Common myeloid progenitor, CD34-positive (primary cell): ENCODE measurements around the gene RGPD3.
"Not testable (repeated sequence)": the region's sequence is repeated elsewhere in the genome, so short reads cannot be mapped to it uniquely, and the experiment has no call there.

Experiments
- CTCF ChIA-PET: fragments of 350-600 bp; sonication (Branson Sonifier 250); formaldehyde crosslinking; loops from one replicate; lab custom pipeline; 2021; ENCODE audit warnings: antibody characterized with exemption; lab: Charles Lee
- POLR2A ChIA-PET: fragments of 350-600 bp; sonication (Branson Sonifier 250); formaldehyde crosslinking; loops from one replicate; lab custom pipeline; 2021; ENCODE audit warnings: antibody characterized with exemption; lab: Charles Lee
- DNase-seq, 3 donors: peaks; one replicate each; pipeline versions ENCODE4 v3.0.0 to v3.0.0-alpha.2; 2013
- H3K27ac ChIP-seq, 2 experiments: 1 replicate in 1 of 2; 2 replicates in 1 of 2; pipeline ENCODE4 v1.7.0; 2013; ENCODE audit warnings: inconsistent platforms in 2 of 2, low read length in 2 of 2, mild to moderate bottlenecking in 2 of 2, low read depth in 1 of 2, moderate library complexity in 1 of 2; ENCODE audit not compliant: severe bottlenecking in 2 of 2, insufficient read depth in 1 of 2, poor library complexity in 1 of 2
- H3K27me3 ChIP-seq, 5 experiments: replicated peaks in 2 of 5; 1 replicate in 3 of 5; 2 replicates in 2 of 5; pipeline versions ENCODE4 v1.6.1 to v1.7.0; 2013; ENCODE audit warnings: low read length in 4 of 5, mild to moderate bottlenecking in 2 of 5, moderate library complexity in 2 of 5, inconsistent platforms in 1 of 5; ENCODE audit not compliant: insufficient read depth in 5 of 5, control insufficient read depth in 4 of 5
- H3K36me3 ChIP-seq, 4 experiments: 1 replicate in 2 of 4; 2 replicates in 2 of 4; pipeline versions ENCODE4 v1.6.1 to v1.7.0; 2013; ENCODE audit warnings: low read length in 3 of 4, control low read depth in 1 of 4, mild to moderate bottlenecking in 1 of 4; ENCODE audit not compliant: control insufficient read depth in 4 of 4, insufficient read depth in 4 of 4
- H3K4me1 ChIP-seq, 4 experiments: 1 replicate in 3 of 4; 2 replicates in 1 of 4; pipeline versions ENCODE4 v1.6.1 to v1.7.1; 2013; ENCODE audit warnings: low read length in 3 of 4, mild to moderate bottlenecking in 3 of 4, control low read depth in 1 of 4, inconsistent platforms in 1 of 4, moderate library complexity in 1 of 4; ENCODE audit not compliant: control insufficient read depth in 4 of 4, insufficient read depth in 4 of 4; ENCODE audit errors: control extremely low read depth in 1 of 4
- H3K4me3 ChIP-seq, 7 experiments: 1 replicate in 4 of 7; 2 replicates in 3 of 7; pipeline versions ENCODE4 v1.5.1 to v1.7.0; 2013; ENCODE audit warnings: mild to moderate bottlenecking in 7 of 7, low read length in 6 of 7, moderate library complexity in 6 of 7, inconsistent platforms in 2 of 7, low read depth in 2 of 7, control low read depth in 1 of 7; ENCODE audit not compliant: insufficient read depth in 4 of 7, control insufficient read depth in 1 of 7; ENCODE audit errors: extremely low read depth in 1 of 7
- H3K9me3 ChIP-seq, 5 experiments: 1 replicate in 4 of 5; 2 replicates in 1 of 5; pipeline versions ENCODE4 v1.6.1 to v1.7.1; 2013; ENCODE audit warnings: low read length in 4 of 5, mild to moderate bottlenecking in 2 of 5, inconsistent platforms in 1 of 5, low read depth in 1 of 5, moderate library complexity in 1 of 5; ENCODE audit not compliant: control insufficient read depth in 4 of 5, insufficient read depth in 2 of 5; ENCODE audit errors: control extremely low read depth in 1 of 5
- WGBS: methylation state at CpG from one replicate; pipeline ENCODE4 v1.1.5; 2013; ENCODE audit not compliant: insufficient coverage; 5-methylcytosine and 5-hydroxymethylcytosine counted together

The RGPD3 gene

DNA sequence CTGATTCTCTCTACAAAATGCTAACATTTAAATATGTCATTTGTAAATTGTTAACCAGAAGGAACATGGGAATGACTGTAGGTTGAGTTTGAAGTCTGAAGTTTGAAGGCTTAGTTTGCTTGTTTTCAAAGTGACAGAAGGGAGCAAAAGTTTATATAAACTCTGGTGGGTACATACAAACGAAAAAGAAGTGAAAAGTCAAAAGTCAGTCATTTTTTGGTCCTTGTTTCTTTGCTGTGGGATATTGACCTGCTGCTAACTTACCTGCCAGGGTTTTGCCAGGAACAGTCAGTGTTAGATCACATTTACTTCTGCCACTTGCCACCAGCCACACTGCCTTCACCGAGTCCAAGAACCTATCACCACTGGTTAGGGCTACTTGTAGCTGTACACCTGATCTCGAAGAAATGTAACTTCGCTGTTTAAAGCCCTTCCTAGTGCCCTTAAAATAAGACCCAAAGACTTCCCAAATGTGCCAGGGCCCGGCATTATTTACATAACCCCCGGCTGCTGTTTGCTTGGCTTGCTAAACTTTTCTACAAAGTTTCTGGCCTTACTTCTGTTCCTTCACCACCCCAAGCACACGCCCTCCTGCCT, 79.3 kb downstream of the RGPD3 start:
- CTCF ChIA-PET, H3K4me1 ChIP-seq, H3K9me3 ChIP-seq, DNase-seq, POLR2A ChIA-PET, H3K27me3 ChIP-seq, H3K27ac ChIP-seq, H3K4me3 ChIP-seq, H3K36me3 ChIP-seq: not testable (repeated sequence)
- no CpG with 5 or more reads among the region's 7 CpGs for WGBS

DNA sequence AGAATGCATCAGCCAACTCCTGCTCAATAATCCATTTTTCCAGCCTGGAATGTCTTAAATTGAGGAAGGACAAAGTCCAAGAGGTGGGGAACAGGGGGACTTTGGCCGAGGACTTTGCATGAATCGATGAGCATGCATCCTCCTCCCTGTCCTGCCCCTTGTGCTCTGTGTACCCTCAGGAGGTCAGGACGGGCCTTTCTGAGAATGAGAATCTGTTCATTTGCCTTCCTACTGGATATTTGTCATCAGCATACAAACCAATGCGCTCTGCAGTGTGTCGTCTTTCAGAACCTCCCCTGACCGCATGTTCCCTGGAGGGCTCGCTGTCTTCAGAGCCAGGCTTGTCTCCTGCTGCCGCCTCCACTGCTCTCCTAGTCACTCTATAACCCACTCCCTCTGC, 83.7 kb downstream of the RGPD3 start:
- H3K27ac ChIP-seq, POLR2A ChIA-PET, H3K9me3 ChIP-seq, H3K27me3 ChIP-seq, DNase-seq, H3K36me3 ChIP-seq, H3K4me3 ChIP-seq, CTCF ChIA-PET, H3K4me1 ChIP-seq: not testable (repeated sequence)
- WGBS = 97% methylated on average over 6 of the region's 8 CpGs

DNA sequence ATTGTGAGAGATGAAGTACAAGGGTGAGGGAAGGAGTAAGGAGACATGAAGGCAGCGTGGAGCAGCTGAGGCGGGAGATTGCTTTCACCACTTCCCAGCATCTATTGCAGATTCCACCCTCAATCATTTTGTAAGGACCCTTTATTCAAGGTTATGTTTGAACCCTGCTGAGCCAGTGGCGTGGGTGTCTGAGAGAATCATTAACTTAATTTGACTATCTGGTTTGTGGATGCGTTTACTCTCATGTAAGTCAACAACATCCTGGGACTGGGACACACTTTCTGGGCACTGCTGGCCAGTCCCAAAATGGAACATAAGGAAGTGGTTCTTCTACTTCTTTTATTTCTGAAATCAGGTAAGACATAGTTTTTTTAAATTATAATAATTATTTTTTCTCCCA, 86.3 kb downstream of the RGPD3 start:
- POLR2A ChIA-PET, H3K27ac ChIP-seq, H3K36me3 ChIP-seq, H3K27me3 ChIP-seq, DNase-seq, CTCF ChIA-PET, H3K4me3 ChIP-seq, H3K9me3 ChIP-seq, H3K4me1 ChIP-seq: not testable (repeated sequence)
- no CpG with 5 or more reads among the region's 4 CpGs for WGBS

DNA sequence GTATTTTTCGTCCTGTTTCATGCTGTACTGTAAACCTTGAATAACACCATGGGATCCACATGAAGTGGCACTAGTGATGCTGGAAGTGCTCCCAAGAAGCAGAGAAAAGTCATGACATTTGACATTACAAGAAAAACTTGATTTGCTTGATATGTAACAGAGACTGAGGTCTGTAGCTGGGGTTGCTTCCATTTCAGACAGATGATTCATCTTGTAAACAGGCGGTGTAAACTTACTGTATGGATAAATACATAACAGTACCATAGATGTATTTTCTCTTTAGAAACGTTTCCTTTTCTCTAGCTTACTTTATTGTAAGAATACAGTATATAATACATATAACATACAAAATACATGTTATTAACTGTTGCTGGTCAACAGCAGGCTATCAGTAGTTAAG, 88.6 kb downstream of the RGPD3 start:
- DNase-seq, CTCF ChIA-PET, H3K9me3 ChIP-seq, H3K4me1 ChIP-seq, POLR2A ChIA-PET, H3K4me3 ChIP-seq, H3K27ac ChIP-seq, H3K27me3 ChIP-seq, H3K36me3 ChIP-seq: not testable (repeated sequence)
- no CpG with 5 or more reads among the region's 3 CpGs for WGBS

DNA sequence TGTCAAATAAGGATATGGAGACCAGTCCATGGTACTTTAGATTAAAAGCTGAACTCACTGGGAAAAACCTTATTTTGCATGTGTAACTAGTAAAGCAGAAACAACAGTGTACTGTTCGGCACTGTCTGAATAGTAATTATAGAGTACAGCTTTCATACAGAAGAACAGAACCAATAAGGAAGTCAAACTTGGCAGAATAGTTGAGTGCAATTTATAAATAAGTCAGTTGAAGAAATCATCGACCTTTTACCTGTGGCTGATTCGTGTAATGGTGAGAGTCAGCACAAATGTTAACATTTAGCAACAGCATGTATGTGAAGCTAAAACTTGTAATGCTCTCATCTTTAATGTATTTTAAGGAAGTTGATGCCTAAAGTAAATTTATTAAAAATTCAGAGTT, 99.0 kb downstream of the RGPD3 start:
- H3K27me3 ChIP-seq, DNase-seq, H3K27ac ChIP-seq, CTCF ChIA-PET, H3K36me3 ChIP-seq, H3K9me3 ChIP-seq, H3K4me3 ChIP-seq, H3K4me1 ChIP-seq, POLR2A ChIA-PET: not testable (repeated sequence)
- no CpG with 5 or more reads among the region's 3 CpGs for WGBS

DNA sequence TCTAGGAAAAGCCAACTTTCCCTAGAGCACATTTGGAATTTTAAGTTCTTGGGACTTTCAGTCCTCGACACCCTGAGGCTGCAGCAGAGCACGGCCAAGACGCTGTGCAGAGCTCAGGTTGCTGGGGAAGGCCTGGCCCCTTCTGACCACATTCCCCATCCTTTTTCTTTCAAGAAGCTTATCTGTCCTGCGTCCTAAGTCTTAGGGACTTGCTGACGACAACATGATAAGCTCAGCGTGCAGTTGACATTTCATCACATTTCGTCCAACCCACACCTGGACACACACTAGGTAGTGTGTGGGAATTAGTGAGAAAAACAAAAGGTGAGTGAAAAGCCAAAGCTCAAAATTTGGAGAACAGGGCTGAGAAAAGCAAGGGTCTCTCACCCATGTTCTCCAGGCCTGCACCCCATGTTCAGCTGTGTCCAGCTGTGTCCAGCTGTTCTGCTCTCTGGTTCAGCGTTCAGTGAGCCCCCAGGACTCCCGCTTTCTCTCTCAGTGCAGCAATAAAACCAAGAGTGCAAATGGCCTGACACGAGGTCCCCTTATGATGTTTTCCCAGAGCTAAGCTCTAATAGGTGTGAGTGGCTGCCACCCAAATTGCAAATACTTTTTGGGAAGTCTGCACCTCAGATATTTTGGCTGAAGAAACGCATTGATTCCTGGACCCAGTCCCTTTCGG, 101.9 kb downstream of the RGPD3 start:
- H3K27me3 ChIP-seq = no peaks in the 10 kb centered on the region
- no peaks in the 10 kb centered on the region for H3K4me1 ChIP-seq
- no peaks in the 10 kb centered on the region for H3K36me3 ChIP-seq
- 93% methylated on average over 8 of the region's 12 CpGs for WGBS
- H3K27ac ChIP-seq = no peak overlapping the region
- peaks cover 0 to 7% (median 0%) of the 10 kb centered on the region in 5 experiments for H3K9me3 ChIP-seq
- no peak for DNase-seq
- ChIA-PET CTCF (interaction anchor here (1.2 to 1.5 kb wide), 2 partner anchors 15 to 19 kb away, joined by 3 read pairs; no protein-coding TSS in a partner anchor), POLR2A (no interaction called here)
- no peak overlapping the region for H3K4me3 ChIP-seq

DNA sequence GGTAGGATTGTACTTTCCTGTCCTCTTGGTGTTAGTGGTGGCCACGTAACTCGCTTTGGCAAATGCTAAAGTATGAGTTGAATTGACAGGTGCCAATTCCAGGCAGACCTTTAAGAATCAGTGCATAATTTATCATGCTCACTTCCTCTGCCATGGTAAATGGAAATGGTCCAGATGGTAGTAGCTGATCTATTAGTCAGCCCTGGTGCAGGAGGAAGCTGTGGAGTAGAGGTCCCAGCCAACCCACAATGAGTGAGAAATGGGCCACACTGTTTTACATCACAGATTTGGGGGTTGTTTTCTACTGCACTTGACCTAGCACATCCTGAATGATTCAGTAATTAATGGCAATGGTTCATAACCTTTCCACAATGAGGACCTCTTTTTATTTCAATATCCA, 104.4 kb downstream of the RGPD3 start:
- Histone ChIP-seq H3K4me3 (no peak overlapping the region), H3K27ac (no peak overlapping the region), H3K27me3 (no peaks in the 10 kb centered on the region), H3K4me1 (no peaks in the 10 kb centered on the region), H3K36me3 (no peaks in the 10 kb centered on the region), H3K9me3 (peaks cover 0 to 7% (median 0%) of the 10 kb centered on the region in 5 experiments)
- CTCF ChIA-PET = no interaction called here
- peak in 2 of 3 donors; percentile 41 to 49 for DNase-seq
- 82% methylated on average over 2 of the region's 2 CpGs for WGBS
- POLR2A ChIA-PET = no interaction called here
